Measurements from ENCODE around the gene QKI. TPM values are rescaled to one million over a fixed set of nuclear protein-coding genes. Genes with fewer than 3 reads are reported as not detected.

Gene QKI
- total RNA-seq, 1 experiment from 2014 or later: 176 TPM

DNA sequence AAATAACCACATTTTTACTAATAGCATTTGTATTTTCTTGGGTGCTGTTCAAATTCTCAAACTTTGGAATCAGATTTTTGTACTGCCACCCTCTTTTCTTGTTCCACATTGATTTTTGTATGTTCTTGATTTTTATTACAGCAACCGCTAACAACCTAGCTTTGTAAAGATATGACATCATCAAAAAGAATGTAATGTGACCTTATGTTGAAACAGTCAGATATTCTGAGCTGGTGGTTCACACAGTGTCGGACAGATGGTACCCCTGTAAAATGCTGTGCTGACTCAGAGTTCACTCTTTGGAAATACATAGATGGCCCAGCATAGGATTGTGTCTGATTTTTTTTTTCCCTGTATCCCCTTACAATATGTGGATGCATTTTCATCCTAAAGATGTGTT is 118.9 kb downstream of the QKI start:
- Histone ChIP-seq H2BK120ac (ENCODE audit: low read depth, low read length, poor library complexity, severe bottlenecking) (no peak overlapping the region), H3K56ac (ENCODE audit: insufficient read length, low read depth, low read length) (no peak overlapping the region), H3K23ac (ENCODE audit: insufficient read length, low read depth, low read length) (no peak overlapping the region), H2AFZ (ENCODE audit: low read length) (no peak overlapping the region), H3K23me2 (ENCODE audit: insufficient read length, low read depth, low read length, poor library complexity, severe bottlenecking) (no peaks in the 10 kb centered on the region), H3K18ac (ENCODE audit: insufficient read length, low read depth, low read length) (no peak overlapping the region), H2BK20ac (ENCODE audit: low read depth, low read length, poor library complexity, severe bottlenecking) (no peak overlapping the region), H4K91ac (ENCODE audit: insufficient read length, low read depth, low read length) (no peak overlapping the region), H3K27ac (ENCODE audit: insufficient read length, low read depth, low read length) (no peak overlapping the region), H2BK15ac (ENCODE audit: low read depth, low read length) (no peak overlapping the region), H2AK5ac (ENCODE audit: insufficient read length, low read length) (no peak overlapping the region), H4K20me1 (ENCODE audit: control insufficient read depth, insufficient read depth, insufficient read length) (no peaks in the 10 kb centered on the region), H3T11ph (ENCODE audit: low read length) (no peak overlapping the region), H3K9ac (ENCODE audit: extremely low read depth, insufficient read length, low read length) (no peak overlapping the region), H3K79me2 (ENCODE audit: insufficient read depth, low read length) (peaks cover 7% of the 10 kb centered on the region; the same call in 1 of the 2 replicates), H4K8ac (replicated peaks; ENCODE audit: insufficient read length, low read depth, low read length) (no peak overlapping the region), H3K4me2 (ENCODE audit: insufficient read depth, insufficient read length, low read length) (no peak overlapping the region), H3K27me3 (ENCODE audit: insufficient read depth, low read length) (no peaks in the 10 kb centered on the region), H4K5ac (ENCODE audit: insufficient read length, low read depth, low read length) (no peak overlapping the region), H3K4me1 (ENCODE audit: insufficient read depth, low read length) (peaks cover 6% of the 10 kb centered on the region; the same call in 1 of the 2 replicates), H3K9me3 (ENCODE audit: control insufficient read depth, low read depth, low read length) (no peaks in the 10 kb centered on the region), H3K4ac (ENCODE audit: low read depth, low read length) (no peak overlapping the region), H2BK5ac (ENCODE audit: insufficient read length, low read length) (no peak overlapping the region), H3K79me1 (ENCODE audit: insufficient read depth, low read depth, low read length, poor library complexity, severe bottlenecking) (peaks cover 6% of the 10 kb centered on the region), H2BK12ac (ENCODE audit: insufficient read length, low read depth, low read length) (no peak overlapping the region), H3K14ac (ENCODE audit: insufficient read depth, low read length) (no peak overlapping the region)
- Mint-ChIP-seq H3K27me3 (ENCODE audit: low read depth) (no peaks in the 10 kb centered on the region), H3K9me3 (no peaks in the 10 kb centered on the region), H3K4me3 (no peak overlapping the region), H3K36me3 (ENCODE audit: insufficient read depth in 1 of 3, low read depth in 3 of 3) (peaks cover 0 to 17% (median 6%) of the 10 kb centered on the region in 3 experiments; a peak in 5 of 7 replicates), H3K27ac (no peak overlapping the region), H3K4me1 (peaks cover 40 to 57% of the 10 kb centered on the region in 2 experiments)
- TF ChIP-seq, protein P1, sequence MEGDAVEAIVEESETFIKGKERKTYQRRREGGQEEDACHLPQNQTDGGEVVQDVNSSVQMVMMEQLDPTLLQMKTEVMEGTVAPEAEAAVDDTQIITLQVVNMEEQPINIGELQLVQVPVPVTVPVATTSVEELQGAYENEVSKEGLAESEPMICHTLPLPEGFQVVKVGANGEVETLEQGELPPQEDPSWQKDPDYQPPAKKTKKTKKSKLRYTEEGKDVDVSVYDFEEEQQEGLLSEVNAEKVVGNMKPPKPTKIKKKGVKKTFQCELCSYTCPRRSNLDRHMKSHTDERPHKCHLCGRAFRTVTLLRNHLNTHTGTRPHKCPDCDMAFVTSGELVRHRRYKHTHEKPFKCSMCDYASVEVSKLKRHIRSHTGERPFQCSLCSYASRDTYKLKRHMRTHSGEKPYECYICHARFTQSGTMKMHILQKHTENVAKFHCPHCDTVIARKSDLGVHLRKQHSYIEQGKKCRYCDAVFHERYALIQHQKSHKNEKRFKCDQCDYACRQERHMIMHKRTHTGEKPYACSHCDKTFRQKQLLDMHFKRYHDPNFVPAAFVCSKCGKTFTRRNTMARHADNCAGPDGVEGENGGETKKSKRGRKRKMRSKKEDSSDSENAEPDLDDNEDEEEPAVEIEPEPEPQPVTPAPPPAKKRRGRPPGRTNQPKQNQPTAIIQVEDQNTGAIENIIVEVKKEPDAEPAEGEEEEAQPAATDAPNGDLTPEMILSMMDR (conservative IDR thresholded peaks at IDR 0.05): no peak
- no CpG with 5 or more reads among the region's 2 CpGs for WGBS (ENCODE audit: extremely low coverage, insufficient read length, low lambda C conversion rate)
- no peak for DNase-seq
